Prostate gland (tissue), 2 donors: Measurements from ENCODE around the gene BMP10. TPM values are rescaled to one million over a fixed set of nuclear protein-coding genes. Genes with fewer than 3 reads are reported as not detected.
"Not testable (repeated sequence)": the region's sequence is repeated elsewhere in the genome, so short reads cannot be mapped to it uniquely, and the experiment has no call there.

ENCODE experiments used
- DNase-seq: peaks from one replicate; pipeline ENCODE4 v3.0.0-alpha.2; 2019; ENCODE audit warnings: low spot score
- H3K27ac ChIP-seq, 2 donors: fragments of 200-600 bp; sonication (generic); 2 replicates each; pipeline ENCODE4 v1.5.1; 2017 to 2019
- H3K27me3 ChIP-seq: fragments of 200-600 bp; sonication (generic); replicated peaks from 2 replicates; pipeline ENCODE4 v1.5.1; 2019; ENCODE audit not compliant: insufficient read depth
- H3K36me3 ChIP-seq, 2 donors: fragments of 200-600 bp; sonication (generic); 1 replicate in 1 of 2; 2 replicates in 1 of 2; pipeline versions ENCODE4 v1.5.1 to v1.8.1; 2017 to 2019
- H3K4me1 ChIP-seq: fragments of 200-600 bp; sonication (generic); replicated peaks from 2 replicates; pipeline ENCODE4 v1.5.1; 2019
- H3K4me3 ChIP-seq, 2 donors: fragments of 200-600 bp; sonication (generic); 2 replicates each; pipeline ENCODE4 v1.5.1; 2017 to 2019
- H3K9me3 ChIP-seq: fragments of 200-600 bp; sonication (generic); 2 replicates; pipeline ENCODE4 v1.5.1; 2017
- POLR2A ChIP-seq: fragments of 450-650 bp; IDR thresholded peaks from one replicate; pipeline ENCODE4 v1.6.1; 2016; ENCODE audit warnings: antibody characterized with exemption, mild to moderate bottlenecking
- POLR2AphosphoS5 ChIP-seq: sonication (generic); formaldehyde crosslinking; IDR thresholded peaks from one replicate; pipeline ENCODE4 v1.6.1; 2017; ENCODE audit warnings: antibody characterized with exemption
- WGBS: methylation state at CpG from one replicate; pipeline ENCODE4 v1.1.5; 2018; 5-methylcytosine and 5-hydroxymethylcytosine counted together
- intact Hi-C: fragments of 100-400 bp; cut with DNase I; formaldehyde crosslinking; loops from one replicate; pipeline ENCODE4 v1.14.2; 2022
- total RNA-seq, 2 donors: library from RNA; depleted of rRNA; stranded (reverse); fragments of >200 nt; gene quantifications; one replicate each; pipeline ENCODE4 v1.1.0, GENCODE V29; 2016
- TF ChIP-seq, protein P1 (sequence below), 4 experiments: fragments of 200-600 bp in 2 of 4; fragments of 450-650 bp in 2 of 4; sonication (generic) in 2 of 4; IDR thresholded peaks; 1 replicate in 3 of 4; 2 replicates in 1 of 4; pipeline ENCODE4 v1.5.1; 2016 to 2019; ENCODE audit warnings: antibody characterized with exemption in 4 of 4, mild to moderate bottlenecking in 2 of 4, moderate library complexity in 2 of 4

BMP10 gene
- total RNA-seq, 2 donors from 2014 or later = not detected

DNA sequence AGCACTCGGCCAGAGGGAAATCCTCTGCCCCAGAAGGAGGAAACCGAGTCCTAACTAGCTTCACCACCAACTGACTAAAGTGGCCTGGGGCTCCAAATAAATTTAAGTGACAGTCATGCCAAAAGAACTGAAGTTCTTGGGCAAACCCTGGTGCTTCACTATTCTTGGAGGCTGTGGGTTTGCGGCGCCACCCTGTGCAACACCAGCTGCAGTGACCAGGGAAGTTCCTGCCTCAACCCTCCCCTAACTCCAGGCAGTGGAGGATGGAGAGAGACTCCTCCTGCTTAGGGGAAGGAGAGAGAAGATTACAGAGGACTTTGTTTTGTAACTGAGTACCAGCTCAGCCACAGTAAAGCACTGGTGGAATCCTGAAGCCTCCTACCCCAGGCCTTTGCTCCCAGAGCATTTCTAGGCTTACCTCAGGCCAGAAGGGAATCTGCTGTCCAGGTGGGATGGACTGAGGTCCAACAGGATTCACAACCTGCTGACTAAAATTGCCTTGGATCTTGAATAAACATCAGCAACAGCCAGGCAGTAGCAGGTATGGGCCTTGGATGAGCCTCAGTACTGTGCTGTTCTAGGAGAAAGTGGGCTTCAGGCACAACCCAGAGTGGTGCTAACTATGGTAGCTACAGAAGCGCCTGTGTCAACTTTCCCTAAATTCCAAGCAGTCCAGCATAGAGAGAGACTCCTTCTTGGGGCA is 29.4 kb upstream of the BMP10 start:
- no peak for TF ChIP-seq POLR2A
- Histone ChIP-seq H3K4me3 (no peak overlapping the region), H3K9me3 (no peaks in the 10 kb centered on the region), H3K27me3 (no peaks in the 10 kb centered on the region), H3K27ac (no peak overlapping the region), H3K36me3 (no peaks in the 10 kb centered on the region), H3K4me1 (no peaks in the 10 kb centered on the region)
- intact Hi-C loops = no loop called here
- WGBS = 94% methylated on average over 5 of the region's 5 CpGs
- no peak for DNase-seq

GRCh38 chr2:68895981-68896380 is 24.8 kb upstream of the BMP10 start:
- intact Hi-C loops, H3K4me3 ChIP-seq, H3K27me3 ChIP-seq, H3K9me3 ChIP-seq, H3K36me3 ChIP-seq, DNase-seq, H3K27ac ChIP-seq, H3K4me1 ChIP-seq: not testable (repeated sequence)
- 96% methylated on average over 6 of the region's 6 CpGs for WGBS

DNA sequence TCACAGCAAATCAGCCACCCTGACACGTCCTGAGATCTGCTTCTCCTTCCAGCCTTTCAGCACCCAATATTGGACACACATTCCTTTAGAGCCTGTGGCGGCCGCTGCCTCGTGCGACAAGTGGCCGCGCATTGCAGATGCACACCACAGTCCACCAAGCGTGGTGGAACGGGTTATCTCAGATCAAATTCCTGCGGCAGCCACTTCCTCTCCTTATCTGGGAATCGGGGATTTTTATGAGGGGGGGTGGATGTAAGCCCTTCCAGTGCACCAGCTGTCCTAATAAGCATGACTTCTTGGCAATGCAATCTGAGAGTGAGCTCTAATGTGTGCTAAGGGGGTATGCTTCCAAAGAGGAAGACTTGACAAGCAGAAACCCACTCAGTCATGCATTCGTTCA is 18.3 kb upstream of the BMP10 start:
- 66% methylated on average over 12 of the region's 12 CpGs for WGBS
- Histone ChIP-seq H3K4me1 (no peaks in the 10 kb centered on the region), H3K27ac (no peak overlapping the region), H3K27me3 (no peaks in the 10 kb centered on the region), H3K4me3 (no peak overlapping the region), H3K36me3 (no peaks in the 10 kb centered on the region), H3K9me3 (no peaks in the 10 kb centered on the region)
- DNase-seq = no peak
- TF ChIP-seq POLR2A (no peak), POLR2AphosphoS5 (no peak)
- TF ChIP-seq, protein P1, sequence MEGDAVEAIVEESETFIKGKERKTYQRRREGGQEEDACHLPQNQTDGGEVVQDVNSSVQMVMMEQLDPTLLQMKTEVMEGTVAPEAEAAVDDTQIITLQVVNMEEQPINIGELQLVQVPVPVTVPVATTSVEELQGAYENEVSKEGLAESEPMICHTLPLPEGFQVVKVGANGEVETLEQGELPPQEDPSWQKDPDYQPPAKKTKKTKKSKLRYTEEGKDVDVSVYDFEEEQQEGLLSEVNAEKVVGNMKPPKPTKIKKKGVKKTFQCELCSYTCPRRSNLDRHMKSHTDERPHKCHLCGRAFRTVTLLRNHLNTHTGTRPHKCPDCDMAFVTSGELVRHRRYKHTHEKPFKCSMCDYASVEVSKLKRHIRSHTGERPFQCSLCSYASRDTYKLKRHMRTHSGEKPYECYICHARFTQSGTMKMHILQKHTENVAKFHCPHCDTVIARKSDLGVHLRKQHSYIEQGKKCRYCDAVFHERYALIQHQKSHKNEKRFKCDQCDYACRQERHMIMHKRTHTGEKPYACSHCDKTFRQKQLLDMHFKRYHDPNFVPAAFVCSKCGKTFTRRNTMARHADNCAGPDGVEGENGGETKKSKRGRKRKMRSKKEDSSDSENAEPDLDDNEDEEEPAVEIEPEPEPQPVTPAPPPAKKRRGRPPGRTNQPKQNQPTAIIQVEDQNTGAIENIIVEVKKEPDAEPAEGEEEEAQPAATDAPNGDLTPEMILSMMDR (IDR thresholded peaks at IDR 0.05) = no peak
- intact Hi-C loops = no loop called here

GRCh38 chr2:68889021-68889420 is 17.8 kb upstream of the BMP10 start:
- Histone ChIP-seq H3K27me3 (no peaks in the 10 kb centered on the region), H3K36me3 (no peaks in the 10 kb centered on the region), H3K4me3 (no peak overlapping the region), H3K27ac (no peak overlapping the region), H3K4me1 (no peaks in the 10 kb centered on the region), H3K9me3 (no peaks in the 10 kb centered on the region)
- WGBS = 79% methylated on average over 1 of the region's 1 CpG
- intact Hi-C loops = no loop called here
- TF ChIP-seq, protein P1 (IDR thresholded peaks at IDR 0.05) = no peak
- TF ChIP-seq POLR2A (no peak), POLR2AphosphoS5 (no peak)
- no peak for DNase-seq

DNA sequence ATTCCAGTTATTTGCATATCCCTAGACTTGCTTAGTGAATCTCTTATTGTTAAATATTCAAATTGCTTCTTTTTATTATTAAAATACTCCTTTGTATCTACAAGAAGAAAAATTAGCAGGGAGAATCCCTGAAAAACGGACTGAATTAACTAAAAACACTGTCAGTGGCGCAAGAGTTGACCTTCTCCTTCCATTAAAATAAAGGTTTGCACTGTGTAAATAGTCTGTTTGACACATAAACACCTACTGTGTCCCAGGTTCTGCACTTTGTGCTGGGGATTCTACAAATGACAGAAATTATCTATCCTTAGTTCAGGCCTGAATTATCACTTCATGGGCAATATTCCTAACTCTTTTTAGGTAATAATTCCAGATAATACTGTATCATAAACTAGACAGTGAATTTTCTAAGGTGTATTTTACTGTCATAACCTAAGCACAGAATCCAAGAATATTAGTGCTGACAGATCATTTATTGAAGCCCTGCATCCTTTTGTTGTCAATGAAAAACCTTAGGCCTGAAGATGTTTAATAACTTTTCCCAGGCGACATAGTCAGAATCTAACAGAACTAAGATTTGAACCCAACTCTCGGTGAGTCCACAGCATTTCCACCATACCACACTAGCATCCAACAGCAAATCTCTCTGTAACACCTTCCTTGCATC is 17.0 kb upstream of the BMP10 start:
- DNase-seq = no peak
- Histone ChIP-seq H3K27ac (no peak overlapping the region), H3K4me3 (no peak overlapping the region), H3K9me3 (no peaks in the 10 kb centered on the region), H3K4me1 (no peaks in the 10 kb centered on the region), H3K27me3 (no peaks in the 10 kb centered on the region), H3K36me3 (no peaks in the 10 kb centered on the region)
- 89% methylated on average over 4 of the region's 4 CpGs for WGBS
- no peak for TF ChIP-seq POLR2AphosphoS5
- TF ChIP-seq POLR2A = no peak
- TF ChIP-seq, protein P1 (IDR thresholded peaks at IDR 0.05) = no peak
- intact Hi-C loops = no loop called here

DNA sequence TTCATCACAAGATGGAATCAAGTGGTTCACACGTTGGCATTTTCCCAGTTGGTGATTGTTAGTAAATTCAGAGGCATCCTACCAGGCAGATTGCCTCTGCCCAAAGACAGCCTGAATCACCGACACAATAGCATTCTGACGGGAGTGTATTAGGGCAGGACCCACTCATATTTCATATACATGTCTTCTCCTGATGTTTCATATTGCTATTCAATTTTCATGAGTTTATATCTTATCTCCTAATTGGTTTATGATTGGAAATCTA is 14.5 kb upstream of the BMP10 start:
- no peak for DNase-seq
- no peaks in the 10 kb centered on the region for H3K4me1 ChIP-seq
- intact Hi-C loops = no loop called here
- no peaks in the 10 kb centered on the region for H3K9me3 ChIP-seq
- H3K27ac ChIP-seq = no peak overlapping the region
- no peaks in the 10 kb centered on the region for H3K36me3 ChIP-seq
- TF ChIP-seq, protein P1 (IDR thresholded peaks at IDR 0.05) = no peak
- TF ChIP-seq POLR2A (no peak), POLR2AphosphoS5 (no peak)
- 86% methylated on average over 3 of the region's 3 CpGs for WGBS
- H3K4me3 ChIP-seq = no peak overlapping the region
- no peaks in the 10 kb centered on the region for H3K27me3 ChIP-seq
